RWPE1 (cell line): ENCODE results near the gene CAMK2G.

Source experiments
- CTCF ChIA-PET: fragments of 350-600 bp; sonication (Branson Sonifier 250); formaldehyde crosslinking; extraction: SDS; loops from one replicate; lab custom pipeline; 2021; lab: Yijun Ruan, JAX
- POLR2A ChIA-PET: fragments of 400-600 bp; formaldehyde crosslinking; extraction: SDS; loops from one replicate; lab custom pipeline; 2020; ENCODE audit warnings: antibody characterized with exemption; ENCODE audit not compliant: low non-redundant PET; lab: Yijun Ruan, JAX
- DNase-seq: peaks from one replicate; pipeline ENCODE4 v3.0.0; 2012; ENCODE audit warnings: low spot score
- H3K27ac ChIP-seq: fragments of 450-650 bp; 2 replicates; pipeline ENCODE4 v1.5.1; 2017
- CTCF ChIP-seq: fragments of 450-650 bp; conservative IDR thresholded peaks from 2 replicates; pipeline ENCODE4 v1.5.1; 2017; ENCODE audit warnings: low read depth, mild to moderate bottlenecking

Gene CAMK2G

DNA sequence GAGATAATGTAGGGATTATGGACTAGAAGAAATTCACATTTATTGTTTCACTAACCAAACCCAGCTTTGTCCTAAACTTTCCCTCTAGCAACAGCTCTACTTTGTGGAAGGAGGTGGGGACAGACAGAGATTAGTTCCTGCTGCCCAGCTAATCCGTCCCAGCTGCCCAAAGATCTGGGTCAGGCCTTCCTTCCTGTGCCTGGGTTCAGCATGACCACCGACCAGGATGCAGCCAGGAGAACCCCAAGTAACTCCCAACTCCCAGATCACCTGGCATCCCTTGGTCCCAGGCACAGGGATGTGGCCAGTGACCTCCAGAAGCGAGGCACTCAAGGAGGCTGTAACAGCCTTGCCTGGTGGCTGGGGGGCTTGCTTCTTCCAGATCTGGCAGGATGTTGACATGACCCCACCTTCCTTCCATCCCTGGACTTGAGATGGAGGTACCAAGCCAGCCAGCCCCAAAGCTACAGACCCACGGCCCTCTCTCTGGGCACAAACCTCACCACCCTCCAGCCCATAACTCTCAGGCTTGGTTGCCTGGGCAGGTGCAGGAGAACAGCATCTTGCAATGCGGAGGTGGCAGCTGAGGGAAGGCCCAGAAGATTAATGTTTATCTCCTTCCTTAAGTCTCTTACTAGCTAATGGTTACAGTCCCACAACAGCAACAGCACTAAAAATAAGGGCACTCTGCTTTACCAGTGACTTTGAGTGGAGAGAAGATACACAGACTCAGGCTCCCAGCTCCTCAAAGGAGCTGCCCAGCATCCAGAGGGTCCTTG lies 11.1 kb downstream of the CAMK2G start:
- peak overlapping the region; percentile 11 for H3K27ac ChIP-seq
- POLR2A ChIA-PET = no interaction called here
- CTCF ChIA-PET = interaction anchor here (0.9 to 2.1 kb wide), 4 partner anchors 10 to 43 kb away, joined by 3 to 10 read pairs (median 6); no protein-coding TSS in a partner anchor
- TF ChIP-seq CTCF = no peak
- DNase-seq = no peak

- CTCF ChIA-PET = interaction anchor here (0.6 to 2.1 kb wide), 5 partner anchors 11 to 147 kb away, joined by 3 to 9 read pairs (median 4); no protein-coding TSS in a partner anchor
- TF ChIP-seq CTCF = no peak
Measured at GRCh38 chr10:73862011-73862410, 12.3 kb downstream of the CAMK2G start.

DNA sequence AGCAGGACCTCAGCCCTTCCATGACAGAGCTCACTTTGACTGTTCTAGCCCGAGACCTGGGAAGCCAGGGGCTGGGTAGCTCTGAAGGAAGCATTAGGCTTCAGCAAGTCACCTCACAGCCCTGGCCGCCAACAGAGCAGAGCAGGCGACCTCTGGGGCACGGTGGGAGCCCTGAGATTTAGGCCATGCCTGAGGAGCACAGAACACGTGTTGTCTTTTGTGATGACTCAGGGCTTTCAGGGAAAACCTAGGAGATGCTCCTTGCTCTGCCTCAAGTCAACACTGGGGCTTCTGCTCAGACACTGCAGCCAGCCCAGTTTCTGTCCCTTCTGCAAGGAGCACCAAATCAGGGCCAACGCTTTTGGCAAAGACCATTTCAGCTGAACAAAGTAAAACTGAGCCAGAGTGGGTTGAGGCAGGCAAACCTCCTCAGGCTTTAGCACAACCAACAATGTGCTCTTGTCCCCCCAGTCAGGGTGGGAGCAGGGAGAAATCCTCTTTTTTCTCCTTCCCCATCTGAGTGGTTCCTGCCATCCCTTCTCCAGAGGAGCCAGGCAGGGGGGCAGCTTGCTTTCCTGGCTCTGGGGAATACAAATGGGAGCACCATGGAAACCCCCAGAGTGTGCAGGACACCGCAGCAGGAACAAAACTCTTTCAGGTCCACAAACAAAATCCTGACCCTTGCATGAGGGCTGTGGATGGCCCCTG lies 14.4 kb downstream of the CAMK2G start:
- no peak for DNase-seq
- POLR2A ChIA-PET = no interaction called here
- H3K27ac ChIP-seq = peak overlapping the region; percentile 8
- TF ChIP-seq CTCF = no peak
- CTCF ChIA-PET = interaction anchor here (0.9 to 2.0 kb wide), 5 partner anchors 9 to 81 kb away, joined by 4 to 11 read pairs (median 5); no protein-coding TSS in a partner anchor

More at GRCh38 chr10:73862011-73862410, 12.3 kb downstream of the CAMK2G start:
- H3K27ac ChIP-seq = no peak overlapping the region
- POLR2A ChIA-PET = interaction anchor here (0.7 kb wide), 1 partner anchor 8 kb away, joined by 10 read pairs; no protein-coding TSS in a partner anchor
- no peak for DNase-seq

DNA sequence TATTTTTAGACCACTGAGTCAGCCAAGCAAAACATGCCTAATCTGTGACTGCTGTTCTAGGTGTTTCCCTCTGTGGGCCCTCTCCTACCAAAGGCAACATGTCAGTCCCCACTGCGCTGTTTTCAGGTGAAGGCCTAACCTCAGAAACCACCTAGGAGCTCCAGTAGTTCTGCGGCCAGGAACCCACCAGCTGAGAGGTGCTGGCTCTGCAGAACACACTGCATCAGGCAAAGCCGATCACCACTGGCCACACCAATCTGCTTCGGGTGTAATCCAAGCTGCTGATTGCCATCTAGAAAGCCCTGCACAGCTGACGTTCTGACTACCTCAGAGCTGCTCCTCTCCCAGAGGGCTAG lies 14.9 kb downstream of the CAMK2G start:
- no peak for TF ChIP-seq CTCF
- ChIA-PET POLR2A (no interaction called here), CTCF (interaction anchor here (0.9 to 2.0 kb wide), 6 partner anchors 9 to 81 kb away, joined by 4 to 11 read pairs (median 6); no protein-coding TSS in a partner anchor)
- H3K27ac ChIP-seq = peak overlapping the region; percentile 8
- DNase-seq = no peak

GRCh38 chr10:73858750-73859427 lies 15.5 kb downstream of the CAMK2G start:
- CTCF ChIA-PET = interaction anchor here (0.6 to 2.0 kb wide), 7 partner anchors 8 to 82 kb away, joined by 3 to 11 read pairs (median 5); no protein-coding TSS in a partner anchor
- POLR2A ChIA-PET = no interaction called here
- peak overlapping the region; percentile 16 for H3K27ac ChIP-seq
- DNase-seq = no peak
- TF ChIP-seq CTCF = no peak
